AG10803 (cell line): ENCODE measurements around the gene SET.
"Not testable (repeated sequence)": the region's sequence is repeated elsewhere in the genome, so short reads cannot be mapped to it uniquely, and the experiment has no call there.

ENCODE experiments used
- DNase-seq: peaks from one replicate; pipeline ENCODE4 v3.0.0; 2010; ENCODE audit warnings: low read depth
- H3K4me3 ChIP-seq: 2 replicates; pipeline ENCODE4 v1.5.1; 2011; ENCODE audit warnings: mild to moderate bottlenecking, low read length, control low read depth
- TF ChIP-seq, protein P1 (sequence below): conservative IDR thresholded peaks from 2 replicates; pipeline ENCODE4 v1.5.1; 2011; ENCODE audit warnings: mild to moderate bottlenecking, low read length, control low read depth, inconsistent platforms

The SET gene

DNA sequence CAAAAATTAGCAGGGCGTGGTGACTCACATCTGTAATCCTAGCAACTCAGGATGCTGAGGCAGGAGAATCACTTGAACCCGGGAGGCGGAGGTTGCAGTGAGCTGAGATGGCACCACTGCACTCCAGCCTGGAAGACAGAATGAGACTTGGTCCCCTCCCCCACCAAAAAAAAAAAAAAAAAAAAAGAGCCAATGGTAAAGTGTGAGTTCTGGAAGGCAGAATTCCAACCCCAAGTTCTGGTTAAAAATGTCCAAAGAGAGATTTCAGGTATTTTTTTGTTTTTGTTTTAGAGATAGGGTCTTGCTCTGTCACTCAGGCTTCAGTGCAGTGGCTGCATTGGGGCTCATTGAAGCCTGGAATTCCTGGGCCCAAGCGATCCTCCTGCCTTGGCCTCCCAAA, 1.6 kb upstream of the SET start:
- TF ChIP-seq, protein P1, sequence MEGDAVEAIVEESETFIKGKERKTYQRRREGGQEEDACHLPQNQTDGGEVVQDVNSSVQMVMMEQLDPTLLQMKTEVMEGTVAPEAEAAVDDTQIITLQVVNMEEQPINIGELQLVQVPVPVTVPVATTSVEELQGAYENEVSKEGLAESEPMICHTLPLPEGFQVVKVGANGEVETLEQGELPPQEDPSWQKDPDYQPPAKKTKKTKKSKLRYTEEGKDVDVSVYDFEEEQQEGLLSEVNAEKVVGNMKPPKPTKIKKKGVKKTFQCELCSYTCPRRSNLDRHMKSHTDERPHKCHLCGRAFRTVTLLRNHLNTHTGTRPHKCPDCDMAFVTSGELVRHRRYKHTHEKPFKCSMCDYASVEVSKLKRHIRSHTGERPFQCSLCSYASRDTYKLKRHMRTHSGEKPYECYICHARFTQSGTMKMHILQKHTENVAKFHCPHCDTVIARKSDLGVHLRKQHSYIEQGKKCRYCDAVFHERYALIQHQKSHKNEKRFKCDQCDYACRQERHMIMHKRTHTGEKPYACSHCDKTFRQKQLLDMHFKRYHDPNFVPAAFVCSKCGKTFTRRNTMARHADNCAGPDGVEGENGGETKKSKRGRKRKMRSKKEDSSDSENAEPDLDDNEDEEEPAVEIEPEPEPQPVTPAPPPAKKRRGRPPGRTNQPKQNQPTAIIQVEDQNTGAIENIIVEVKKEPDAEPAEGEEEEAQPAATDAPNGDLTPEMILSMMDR, result no peak
- H3K4me3 ChIP-seq, result no peak overlapping the region
- DNase-seq, result no peak

DNA sequence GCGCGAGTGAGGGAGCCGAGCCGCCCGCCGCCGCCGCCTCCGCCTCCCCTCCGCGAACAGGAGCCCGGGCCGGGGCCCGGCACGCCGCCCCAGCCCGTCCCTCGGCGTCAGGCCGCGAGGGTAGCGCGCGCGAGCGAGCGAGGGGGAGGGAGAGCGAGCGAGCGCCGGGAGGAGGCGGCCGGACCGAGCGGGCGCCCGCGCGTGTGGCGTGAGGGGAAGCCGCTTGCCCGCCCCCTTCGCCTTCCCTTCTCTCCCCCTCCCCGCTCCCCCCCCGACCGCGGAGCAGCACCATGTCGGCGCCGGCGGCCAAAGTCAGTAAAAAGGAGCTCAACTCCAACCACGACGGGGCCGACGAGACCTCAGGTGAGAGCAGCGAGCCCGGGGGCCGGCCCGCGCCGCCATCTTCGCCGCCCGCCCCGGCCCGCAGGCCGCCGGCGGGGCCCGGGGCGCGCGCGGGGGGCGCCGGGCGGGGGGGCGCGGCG, 312 bp downstream of the SET start:
- H3K4me3 ChIP-seq, result peak overlapping the region; percentile 61
- TF ChIP-seq, protein P1, result no peak
- no peak for DNase-seq

DNA sequence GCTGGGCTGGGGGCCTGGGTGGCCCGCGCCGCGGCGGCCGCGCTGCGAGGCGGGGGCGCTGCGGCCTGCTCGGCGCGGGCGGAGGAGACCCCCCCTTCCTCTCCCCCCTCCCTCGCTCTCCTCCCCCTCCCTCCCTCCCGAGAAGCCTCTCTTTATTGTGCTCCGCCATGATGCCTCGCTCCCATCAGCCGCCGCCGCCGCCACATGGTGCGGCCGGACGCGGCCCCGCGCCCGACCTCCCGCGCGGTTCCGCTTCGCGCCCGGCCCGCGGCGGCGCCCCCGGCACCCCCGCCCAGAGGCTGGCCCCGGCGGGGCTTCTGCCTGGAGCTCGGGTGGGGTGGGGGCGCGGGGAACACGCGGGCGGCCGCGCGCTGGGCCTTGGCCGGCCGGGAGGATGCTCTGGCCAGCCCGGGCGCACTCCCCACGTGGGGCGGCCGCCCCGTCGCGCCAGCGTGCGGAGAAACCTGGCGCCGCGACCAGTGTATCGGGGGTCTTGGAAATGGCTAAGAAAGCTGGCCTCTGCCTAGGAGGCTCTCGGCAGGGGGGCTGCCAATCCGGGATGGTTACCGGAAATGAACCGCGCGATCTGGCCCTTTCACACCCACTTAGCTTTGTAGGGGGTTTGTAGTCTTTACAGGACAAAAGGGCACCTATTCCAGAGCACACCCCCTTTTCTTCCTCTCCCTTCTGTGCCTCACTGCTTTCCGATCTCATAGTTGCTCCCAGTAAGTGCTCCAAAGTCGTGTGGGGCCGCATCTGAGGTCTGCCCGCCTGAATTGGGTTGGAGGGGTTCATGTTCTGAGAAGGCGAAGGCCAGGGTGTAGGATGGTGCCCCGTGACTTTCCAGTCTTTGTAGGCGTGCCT, 1.0 kb downstream of the SET start:
- H3K4me3 ChIP-seq, result peak overlapping the region; percentile 62
- TF ChIP-seq, protein P1, result no peak
- DNase-seq, result peak; percentile 34

DNA sequence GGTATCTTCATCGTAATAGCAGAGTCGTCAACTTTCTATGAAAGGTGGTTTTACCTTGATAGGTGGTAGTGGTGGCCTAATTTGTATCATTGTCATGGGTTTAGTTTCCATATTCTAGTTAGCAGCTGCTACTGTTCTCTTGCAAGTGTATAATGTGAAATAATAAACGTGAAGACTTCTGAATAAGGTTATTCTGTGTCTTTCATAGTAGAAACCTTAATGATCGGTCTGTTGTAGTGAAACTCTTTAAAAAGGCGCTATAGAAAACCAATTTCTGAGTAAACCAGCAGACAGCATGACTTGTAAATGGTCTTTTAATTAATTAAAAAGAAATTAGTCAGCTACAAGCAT, 1.6 kb downstream of the SET start:
- TF ChIP-seq, protein P1, result no peak
- peak overlapping the region; percentile 62 for H3K4me3 ChIP-seq
- DNase-seq, result no peak

DNA sequence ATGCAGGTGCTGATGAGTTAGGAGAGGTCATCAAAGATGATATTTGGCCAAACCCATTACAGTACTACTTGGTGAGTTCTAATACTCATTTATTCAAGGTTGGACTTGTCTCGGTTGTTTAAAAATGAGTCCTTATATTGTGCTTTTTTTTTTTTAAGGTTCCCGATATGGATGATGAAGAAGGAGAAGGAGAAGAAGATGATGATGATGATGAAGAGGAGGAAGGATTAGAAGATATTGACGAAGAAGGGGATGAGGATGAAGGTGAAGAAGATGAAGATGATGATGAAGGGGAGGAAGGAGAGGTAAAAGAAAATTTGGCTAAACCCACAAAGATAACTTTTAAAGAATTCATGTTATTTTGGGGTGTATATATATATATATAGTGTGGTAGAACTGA, 4.7 kb downstream of the SET start:
- not testable (repeated sequence) for H3K4me3 ChIP-seq, DNase-seq

DNA sequence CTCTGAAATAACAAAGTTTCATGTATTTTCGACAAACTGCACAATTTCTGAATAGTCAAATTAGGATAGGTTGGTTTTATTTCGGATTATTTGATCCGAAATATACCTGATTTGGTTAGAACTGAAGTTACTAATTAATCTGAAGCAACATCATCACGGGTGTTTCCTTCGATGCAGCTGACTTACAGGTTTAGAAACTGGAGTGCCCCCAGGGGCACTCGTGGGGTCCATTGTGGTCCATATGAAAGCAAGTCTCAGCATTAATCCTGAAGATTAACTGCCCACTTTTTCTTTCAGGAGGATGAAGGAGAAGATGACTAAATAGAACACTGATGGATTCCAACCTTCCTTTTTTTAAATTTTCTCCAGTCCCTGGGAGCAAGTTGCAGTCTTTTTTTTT, 5.3 kb downstream of the SET start:
- no peak overlapping the region for H3K4me3 ChIP-seq
- DNase-seq, result no peak
- TF ChIP-seq, protein P1, result no peak

DNA sequence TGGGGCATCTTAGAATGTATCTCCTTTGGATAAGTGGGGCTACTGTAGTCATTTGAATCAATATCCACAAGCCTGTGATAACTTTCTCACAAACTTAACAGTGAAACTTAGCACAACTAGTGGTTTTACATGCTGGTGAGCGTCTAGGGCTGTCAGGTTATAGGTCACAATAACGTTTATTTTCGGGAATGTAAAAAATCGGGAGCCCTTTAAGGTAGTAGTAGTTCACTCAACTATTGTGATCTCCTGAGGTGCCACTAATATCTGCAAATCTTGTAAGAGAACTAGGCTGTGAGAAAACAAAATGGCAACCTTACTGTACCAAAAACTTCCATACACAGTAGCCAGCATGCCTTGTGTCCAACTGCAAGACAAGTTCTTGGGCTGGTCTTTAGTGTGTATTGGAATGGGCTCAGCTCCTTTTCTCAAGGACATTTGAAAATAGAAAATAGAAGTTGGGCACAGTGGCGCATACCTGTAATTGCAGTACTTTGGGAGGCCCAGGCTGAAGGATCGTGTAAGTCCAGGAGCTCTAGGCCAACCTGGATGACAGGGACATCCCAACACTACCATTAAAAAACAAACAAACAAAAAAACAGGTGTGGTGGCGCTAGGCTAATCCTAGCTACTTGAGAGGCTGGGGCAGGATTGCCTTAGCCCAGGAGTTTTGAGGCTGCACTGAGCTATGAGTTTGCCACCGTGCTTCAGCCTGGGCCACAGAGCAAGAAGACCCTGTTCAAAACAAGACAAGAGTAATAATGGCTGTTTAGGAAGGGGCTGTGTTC, 8.1 kb downstream of the SET start:
- TF ChIP-seq, protein P1, result no peak
- no peak overlapping the region for H3K4me3 ChIP-seq
- DNase-seq, result no peak

DNA sequence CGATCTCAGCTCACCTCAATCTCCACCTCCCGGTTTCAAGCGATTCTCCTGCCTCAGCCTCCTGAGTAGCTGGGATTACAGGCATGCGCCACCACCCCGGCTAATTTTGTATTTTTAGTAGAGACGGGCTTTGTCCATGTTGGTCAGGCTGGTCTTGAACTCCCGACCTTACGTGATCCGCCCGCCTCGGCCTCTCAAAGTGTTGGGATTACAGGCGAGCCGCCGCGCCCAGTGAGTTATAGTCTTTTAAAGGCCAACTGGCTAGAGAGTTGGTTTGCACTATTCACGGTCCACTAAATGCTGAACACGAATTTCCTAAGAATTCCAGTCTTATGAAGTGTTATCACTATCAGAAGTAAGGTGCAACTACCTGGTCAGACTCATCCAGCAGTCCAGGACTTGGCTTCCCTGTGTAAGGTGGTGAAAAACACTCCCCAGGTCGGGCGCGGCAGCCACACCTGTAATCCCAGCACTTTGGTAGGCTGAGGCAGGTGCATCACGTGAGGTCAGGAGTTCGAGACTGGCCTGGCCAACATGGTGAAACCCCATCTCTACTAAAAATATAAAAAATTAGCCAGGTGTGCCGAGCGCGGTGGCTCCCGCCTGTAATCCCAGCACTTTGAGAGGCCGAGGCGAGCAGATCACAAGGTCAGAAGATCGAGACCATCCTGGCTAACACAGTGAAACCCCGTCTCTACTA, 10.2 kb downstream of the SET start:
- DNase-seq, H3K4me3 ChIP-seq: not testable (repeated sequence)
